Panc1 (cell line): ENCODE data around the gene GNA12. TPM values are rescaled to one million over a fixed set of nuclear protein-coding genes. Genes with fewer than 3 reads are reported as not detected.

Source experiments
- ATAC-seq: fragments of 200-7000 bp; cut with Tn5 transposase; 2 replicates; pipeline ENCODE4 v1.9.1; 2020; ENCODE audit warnings: mild to moderate bottlenecking, moderate library complexity
- BruUV-seq: library from RNA; stranded (reverse); fragments of 400-500 nt; replicated peaks from 2 replicates; lab custom pipeline; 2021; lab: Mats Ljungman, UMichigan
- CTCF ChIA-PET: fragments of 300-600 bp; sonication (Branson Sonifier 250); formaldehyde crosslinking; loops from one replicate; lab custom pipeline; 2022; ENCODE audit warnings: antibody characterized with exemption; lab: Charles Lee
- POLR2A ChIA-PET: fragments of 300-600 bp; sonication (Branson Sonifier 250); formaldehyde crosslinking; loops from one replicate; lab custom pipeline; 2022; ENCODE audit warnings: antibody characterized with exemption; lab: Charles Lee
- DNase-seq: peaks from one replicate; pipeline ENCODE4 v3.0.0-alpha.2; 2010; ENCODE audit warnings: low read depth, low spot score
- H3K27ac ChIP-seq: 2 replicates; pipeline ENCODE4 v1.5.1; 2011; ENCODE audit warnings: mild to moderate bottlenecking, low read length, inconsistent platforms
- H3K27me3 ChIP-seq: fragments of 200-500 bp; sonication (Bioruptor generic); 2 replicates; pipeline ENCODE4 v1.6.0; 2014; ENCODE audit warnings: low read length, inconsistent platforms; ENCODE audit not compliant: control insufficient read depth, insufficient read depth
- H3K36me3 ChIP-seq: fragments of 200-500 bp; sonication (Bioruptor generic); 2 replicates; pipeline ENCODE4 v1.5.1; 2014; ENCODE audit warnings: inconsistent platforms, mild to moderate bottlenecking, low read length, moderate library complexity; ENCODE audit not compliant: control insufficient read depth, insufficient read depth
- H3K4me1 ChIP-seq: 2 replicates; pipeline ENCODE4 v1.5.1; 2011; ENCODE audit warnings: inconsistent platforms, mild to moderate bottlenecking, low read length, moderate library complexity; ENCODE audit not compliant: control insufficient read depth, insufficient read depth
- H3K4me3 ChIP-seq, 2 experiments: 2 replicates each; pipeline ENCODE4 v1.5.1; 2011 to 2012; ENCODE audit warnings: low read depth in 2 of 2, low read length in 2 of 2, mild to moderate bottlenecking in 2 of 2, inconsistent platforms in 1 of 2, moderate library complexity in 1 of 2
- H3K9me3 ChIP-seq: fragments of 200-500 bp; sonication (Bioruptor generic); 2 replicates; pipeline ENCODE4 v1.5.1; 2014; ENCODE audit warnings: low read depth, mild to moderate bottlenecking, inconsistent platforms, low read length, moderate library complexity; ENCODE audit not compliant: control insufficient read depth, insufficient read depth
- CTCF ChIP-seq: fragments of 450-650 bp; IDR thresholded peaks from 2 replicates; pipeline ENCODE4 v1.5.1; 2017; ENCODE audit warnings: mild to moderate bottlenecking
- POLR2AphosphoS5 ChIP-seq: IDR thresholded peaks from 2 replicates; pipeline ENCODE4 v1.6.1; 2012; ENCODE audit warnings: mild to moderate bottlenecking, low read depth, low read length, moderate library complexity
- REST ChIP-seq, 2 experiments: IDR thresholded peaks; 2 replicates each; pipeline ENCODE4 v1.6.1; 2011 to 2012; ENCODE audit warnings: low read depth in 2 of 2, control low read depth in 1 of 2, low read length in 1 of 2, mild to moderate bottlenecking in 1 of 2, moderate library complexity in 1 of 2; ENCODE audit not compliant: insufficient read depth in 1 of 2
- SIN3A ChIP-seq: IDR thresholded peaks from 2 replicates; pipeline ENCODE4 v1.6.1; 2012; ENCODE audit warnings: low read depth, mild to moderate bottlenecking, low read length, moderate library complexity, borderline replicate concordance; ENCODE audit not compliant: insufficient read depth
- TCF7L2 ChIP-seq: IDR thresholded peaks from 2 replicates; pipeline ENCODE4 v1.6.1; 2011; ENCODE audit warnings: mild to moderate bottlenecking, low read depth, low read length, inconsistent platforms
- in situ Hi-C: cut with HindIII; loops from 2 replicates; pipeline ENCODE4 v1.10.0; 2016; ENCODE audit warnings: low sequenced_read_pairs, low pct_unique_long_range_greater_than_20kb
- intact Hi-C: fragments of 100-400 bp; cut with micrococcal nuclease; formaldehyde crosslinking; loops from one replicate; pipeline ENCODE4 v1.10.0; 2022; ENCODE audit not compliant: unreplicated experiment
- total RNA-seq: library from RNA; stranded (reverse); gene quantifications from one replicate; pipeline ENCODE4 v1.2.1, GENCODE V29; 2021; ENCODE audit not compliant: unreplicated experiment

Gene GNA12
- total RNA-seq, 1 experiment from 2014 or later = 139 TPM

- DNase-seq (no peak), ATAC-seq (no peak)
- Histone ChIP-seq H3K27ac (peak overlapping the region; percentile 84), H3K36me3 (no peaks in the 10 kb centered on the region), H3K4me1 (peaks cover 74% of the 10 kb centered on the region), H3K9me3 (no peaks in the 10 kb centered on the region), H3K4me3 (no peak overlapping the region), H3K27me3 (no peaks in the 10 kb centered on the region)
- intact Hi-C loops (no loop called here), in situ Hi-C loops (no loop called here)
- POLR2A ChIA-PET = interaction anchor here (0.6 to 1.2 kb wide), 3 partner anchors 18 to 440 kb away, joined by 5 to 11 read pairs (median 7); no protein-coding TSS in a partner anchor
- no TSS peak for BruUV-seq
- no peak for TF ChIP-seq CTCF
- no peak for TF ChIP-seq POLR2AphosphoS5
- no peak for TF ChIP-seq SIN3A
- no peak for TF ChIP-seq REST (IDR thresholded peaks at IDR 0.05; ENCODE audit: insufficient read depth in 1 of 2, low read depth in 2 of 2, low read length in 1 of 2)
- no peak for TF ChIP-seq TCF7L2
- CTCF ChIA-PET = interaction anchor here (0.6 to 0.7 kb wide), 3 partner anchors 99 to 109 kb away, joined by 3 read pairs; no protein-coding TSS in a partner anchor
These were observed 24.1 kb downstream of the GNA12 start for GRCh38 chr7:2819954-2820397.

- ChIA-PET CTCF (interaction anchor here (0.6 to 0.7 kb wide), 2 partner anchors 9 to 98 kb away, joined by 3 to 6 read pairs; no protein-coding TSS in a partner anchor), POLR2A (interaction anchor here (1.2 kb wide), 1 partner anchor 17 kb away, joined by 7 read pairs; no protein-coding TSS in a partner anchor)
- in situ Hi-C loops = no loop called here
- TF ChIP-seq SIN3A (no peak), POLR2AphosphoS5 (no peak), REST (IDR thresholded peaks at IDR 0.05; ENCODE audit: insufficient read depth in 1 of 2, low read depth in 2 of 2, low read length in 1 of 2) (no peak), CTCF (no peak), TCF7L2 (no peak)
- no peaks in the 10 kb centered on the region for H3K36me3 ChIP-seq
- no peaks in the 10 kb centered on the region for H3K9me3 ChIP-seq
- ATAC-seq (no peak), DNase-seq (no peak)
- peak overlapping the region; percentile 84 for H3K27ac ChIP-seq
- BruUV-seq = no TSS peak
- H3K27me3 ChIP-seq = no peaks in the 10 kb centered on the region
- no peak overlapping the region for H3K4me3 ChIP-seq
- intact Hi-C loops = no loop called here
- peaks cover 74% of the 10 kb centered on the region for H3K4me1 ChIP-seq
These were observed 24.8 kb downstream of the GNA12 start for GRCh38 chr7:2819161-2819953.
